Peyer's patch (tissue), 4 donors: ENCODE results near the gene DPM2. TPM values are rescaled to one million over a fixed set of nuclear protein-coding genes. Genes with fewer than 3 reads are reported as not detected.

ENCODE experiments used
- DNase-seq, 3 donors: peaks; one replicate each; pipeline ENCODE4 v3.0.0-alpha.2; 2017 to 2019
- H3K27ac ChIP-seq, 4 donors: fragments of 200-600 bp; sonication (generic); one replicate each; pipeline ENCODE4 v1.5.1; 2016 to 2019
- H3K27me3 ChIP-seq, 2 donors: fragments of 200-600 bp; sonication (generic); one replicate each; pipeline ENCODE4 v1.5.1; 2019
- H3K36me3 ChIP-seq, 3 donors: fragments of 200-600 bp; sonication (generic); one replicate each; pipeline ENCODE4 v1.5.1; 2016 to 2019
- H3K4me1 ChIP-seq, 4 donors: fragments of 200-600 bp; sonication (generic); one replicate each; pipeline ENCODE4 v1.5.1; 2016 to 2019
- H3K4me3 ChIP-seq, 4 donors: fragments of 200-600 bp; sonication (generic); 1 replicate in 3 of 4; 2 replicates in 1 of 4; pipeline ENCODE4 v1.5.1; 2016 to 2019; ENCODE audit warnings: mild to moderate bottlenecking in 1 of 4
- H3K9me3 ChIP-seq, 4 donors: fragments of 200-600 bp; sonication (generic); one replicate each; pipeline ENCODE4 v1.5.1; 2016 to 2019; ENCODE audit warnings: mild to moderate bottlenecking in 1 of 4
- POLR2A ChIP-seq, 2 donors: fragments of 450-650 bp; IDR thresholded peaks; one replicate each; pipeline ENCODE4 v1.5.1; 2017; ENCODE audit warnings: antibody characterized with exemption in 2 of 2, mild to moderate bottlenecking in 2 of 2, moderate library complexity in 2 of 2
- total RNA-seq, 4 donors: library from RNA; depleted of rRNA; stranded (reverse); fragments of >200 nt; gene quantifications; one replicate each; pipeline ENCODE4 v1.1.0, GENCODE V29; 2016
- TF ChIP-seq, protein P1 (sequence below), 6 experiments: fragments of 450-650 bp in 4 of 6; fragments of 200-600 bp in 2 of 6; sonication (generic) in 1 of 6; IDR thresholded peaks; one replicate each; pipeline ENCODE4 v1.5.1; 2017 to 2019; ENCODE audit warnings: antibody characterized with exemption in 6 of 6, mild to moderate bottlenecking in 3 of 6, moderate library complexity in 1 of 6

Gene DPM2
- total RNA-seq, 4 donors from 2014 or later: 20.6 to 27.3 (median 22.1) TPM

DNA sequence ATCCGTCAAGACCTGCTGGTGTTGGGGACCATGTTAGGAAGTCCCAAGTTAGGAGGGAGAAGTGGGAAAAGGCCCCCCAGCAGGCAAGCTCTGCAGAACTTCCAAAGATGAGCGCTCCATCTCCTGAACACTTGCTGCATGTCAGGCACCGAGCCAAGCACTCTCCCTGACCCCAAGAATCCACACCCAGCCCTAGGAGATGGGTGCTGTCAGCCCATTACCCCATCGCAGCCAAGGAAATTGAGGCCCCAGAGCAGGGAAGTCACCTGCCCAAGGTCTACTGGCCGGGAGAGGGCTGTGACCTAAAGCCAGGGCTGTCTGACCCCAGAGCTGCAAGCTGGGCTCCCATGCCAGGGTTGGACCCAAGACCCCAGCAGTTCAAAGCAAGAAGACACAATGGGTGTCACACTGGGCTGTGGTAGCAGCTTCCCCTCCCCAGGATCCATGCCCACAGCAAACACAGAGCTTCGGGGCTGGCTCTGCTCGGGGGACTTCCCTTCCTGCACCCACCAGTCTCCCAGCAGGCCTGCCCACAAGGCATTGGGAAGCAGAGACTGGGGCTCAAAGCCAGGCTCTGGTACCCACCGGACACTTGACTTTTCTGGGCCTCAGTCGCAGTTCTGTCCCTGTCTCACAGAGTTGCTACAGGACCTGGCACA is 29.6 kb upstream of the DPM2 start:
- H3K27ac ChIP-seq: peak overlapping the region; percentile 83 to 99 (median 96)
- H3K27me3 ChIP-seq: no peaks in the 10 kb centered on the region
- TF ChIP-seq, protein P1, sequence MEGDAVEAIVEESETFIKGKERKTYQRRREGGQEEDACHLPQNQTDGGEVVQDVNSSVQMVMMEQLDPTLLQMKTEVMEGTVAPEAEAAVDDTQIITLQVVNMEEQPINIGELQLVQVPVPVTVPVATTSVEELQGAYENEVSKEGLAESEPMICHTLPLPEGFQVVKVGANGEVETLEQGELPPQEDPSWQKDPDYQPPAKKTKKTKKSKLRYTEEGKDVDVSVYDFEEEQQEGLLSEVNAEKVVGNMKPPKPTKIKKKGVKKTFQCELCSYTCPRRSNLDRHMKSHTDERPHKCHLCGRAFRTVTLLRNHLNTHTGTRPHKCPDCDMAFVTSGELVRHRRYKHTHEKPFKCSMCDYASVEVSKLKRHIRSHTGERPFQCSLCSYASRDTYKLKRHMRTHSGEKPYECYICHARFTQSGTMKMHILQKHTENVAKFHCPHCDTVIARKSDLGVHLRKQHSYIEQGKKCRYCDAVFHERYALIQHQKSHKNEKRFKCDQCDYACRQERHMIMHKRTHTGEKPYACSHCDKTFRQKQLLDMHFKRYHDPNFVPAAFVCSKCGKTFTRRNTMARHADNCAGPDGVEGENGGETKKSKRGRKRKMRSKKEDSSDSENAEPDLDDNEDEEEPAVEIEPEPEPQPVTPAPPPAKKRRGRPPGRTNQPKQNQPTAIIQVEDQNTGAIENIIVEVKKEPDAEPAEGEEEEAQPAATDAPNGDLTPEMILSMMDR (IDR thresholded peaks at IDR 0.05): no peak
- TF ChIP-seq POLR2A (IDR thresholded peaks at IDR 0.05): no peak
- H3K9me3 ChIP-seq: no peaks in the 10 kb centered on the region
- no peak overlapping the region for H3K4me3 ChIP-seq
- H3K4me1 ChIP-seq: peaks cover 24 to 98% (median 82%) of the 10 kb centered on the region in 4 donors
- H3K36me3 ChIP-seq: no peaks in the 10 kb centered on the region
- DNase-seq: no peak

DNA sequence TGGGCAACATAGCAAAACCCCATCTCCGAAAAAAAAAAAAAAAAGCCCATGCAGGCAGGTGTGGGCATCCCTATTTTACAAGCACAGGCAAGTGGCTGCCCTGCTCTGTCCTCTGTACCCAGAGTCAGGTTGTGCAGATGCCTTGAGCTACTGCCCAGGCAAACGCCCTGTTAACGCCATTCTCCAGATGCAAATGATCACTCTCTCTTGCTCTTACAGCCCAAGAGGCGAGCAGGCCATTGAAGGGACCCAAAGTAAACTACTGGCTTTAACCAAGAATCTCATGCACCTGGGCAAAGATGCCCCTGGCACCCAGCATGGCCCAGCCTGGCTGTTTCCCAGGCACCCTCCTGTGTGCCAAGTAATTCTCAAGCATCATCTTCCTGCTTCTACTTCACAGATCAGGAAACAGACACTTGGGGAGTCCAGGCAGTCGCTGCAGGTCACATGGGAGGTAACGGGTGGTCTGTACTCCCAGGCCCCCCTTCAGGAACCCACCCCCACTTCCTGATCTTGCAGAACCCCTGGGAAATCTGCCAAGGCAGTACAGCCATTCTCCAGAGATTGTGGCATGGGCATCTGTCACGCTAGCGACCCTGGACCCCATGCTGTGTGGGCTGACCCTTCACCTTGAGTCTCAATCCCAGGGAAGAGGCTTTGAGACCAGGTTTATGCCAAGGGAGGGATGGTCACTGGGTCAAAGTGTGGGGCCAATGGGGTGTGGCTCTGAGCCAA is 28.9 kb upstream of the DPM2 start:
- no peak for TF ChIP-seq POLR2A (IDR thresholded peaks at IDR 0.05)
- TF ChIP-seq, protein P1 (IDR thresholded peaks at IDR 0.05): no peak
- H3K9me3 ChIP-seq: no peaks in the 10 kb centered on the region
- H3K27me3 ChIP-seq: no peaks in the 10 kb centered on the region
- peaks cover 24 to 96% (median 76%) of the 10 kb centered on the region in 4 donors for H3K4me1 ChIP-seq
- no peak for DNase-seq
- no peaks in the 10 kb centered on the region for H3K36me3 ChIP-seq
- H3K27ac ChIP-seq: peak overlapping the region; percentile 83 to 99 (median 96)
- peak overlapping the region in 1 of 4 donors; percentile 6 for H3K4me3 ChIP-seq

DNA sequence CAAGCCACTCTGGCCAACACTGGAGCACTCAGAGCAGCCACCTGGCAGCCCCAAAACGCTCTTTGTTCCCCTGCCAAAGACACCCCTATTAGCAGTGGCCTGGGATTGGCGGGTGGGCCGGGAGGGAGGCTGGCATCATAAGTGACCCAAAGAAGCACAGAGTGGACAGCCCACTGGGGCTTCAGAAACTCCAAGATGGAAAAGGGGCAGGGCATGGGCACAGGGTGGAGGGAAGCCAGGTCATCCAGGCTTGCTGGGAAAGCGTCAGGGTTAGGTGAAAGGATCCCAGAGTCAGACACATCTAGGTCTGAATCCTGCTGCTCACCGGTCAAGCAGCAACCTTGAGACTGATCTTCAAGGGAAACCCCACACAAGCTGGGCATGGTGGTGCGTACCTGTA is 28.3 kb upstream of the DPM2 start:
- Histone ChIP-seq H3K27me3 (no peaks in the 10 kb centered on the region), H3K36me3 (no peaks in the 10 kb centered on the region), H3K9me3 (no peaks in the 10 kb centered on the region), H3K4me1 (peaks cover 24 to 96% (median 70%) of the 10 kb centered on the region in 4 donors), H3K27ac (peak overlapping the region; percentile 83 to 99 (median 96)), H3K4me3 (peak overlapping the region in 2 of 4 donors; percentile 2 to 11)
- no peak for DNase-seq
- TF ChIP-seq, protein P1 (IDR thresholded peaks at IDR 0.05): no peak
- TF ChIP-seq POLR2A (IDR thresholded peaks at IDR 0.05): no peak

DNA sequence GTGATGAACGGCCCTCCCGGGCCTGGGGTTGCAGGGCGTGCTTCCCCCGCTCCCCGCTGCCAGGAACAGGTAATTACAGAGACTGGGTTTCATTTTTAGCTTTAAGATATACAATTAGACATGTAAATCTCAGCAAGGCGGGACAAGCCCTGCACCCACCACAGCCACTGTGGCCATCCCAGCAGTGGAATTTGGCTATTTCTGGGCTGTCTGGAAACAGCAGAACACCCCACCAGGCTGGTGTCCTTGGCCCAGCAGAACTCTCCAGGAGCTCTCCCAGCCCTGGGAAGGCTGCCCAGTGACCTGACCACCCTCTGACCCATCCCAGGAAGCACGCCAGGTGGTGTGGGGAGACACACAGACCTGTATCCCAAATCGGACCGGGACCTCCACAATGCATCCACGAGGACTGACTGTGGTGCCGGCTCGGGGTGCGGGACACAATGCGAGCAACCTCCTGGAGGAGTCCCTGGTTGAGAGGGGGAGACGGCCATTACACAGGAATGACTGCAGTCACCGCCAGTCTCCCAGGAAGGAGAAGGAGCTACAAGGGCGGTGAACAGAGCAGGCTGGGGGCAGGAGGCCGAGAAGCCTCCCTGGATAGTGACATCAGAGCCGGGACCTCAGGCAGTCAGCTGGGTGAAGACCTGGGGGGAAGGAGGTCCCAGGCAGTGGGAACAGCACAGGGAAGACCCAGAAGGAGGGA is 25.9 kb upstream of the DPM2 start:
- peaks cover 19 to 84% (median 58%) of the 10 kb centered on the region in 4 donors for H3K4me1 ChIP-seq
- TF ChIP-seq, protein P1 (IDR thresholded peaks at IDR 0.05): no peak
- no peak for TF ChIP-seq POLR2A (IDR thresholded peaks at IDR 0.05)
- peak overlapping the region in 1 of 4 donors; percentile 3 for H3K4me3 ChIP-seq
- H3K27me3 ChIP-seq: no peaks in the 10 kb centered on the region
- DNase-seq: no peak
- peak overlapping the region; percentile 83 to 99 (median 96) for H3K27ac ChIP-seq
- H3K9me3 ChIP-seq: no peaks in the 10 kb centered on the region
- H3K36me3 ChIP-seq: no peaks in the 10 kb centered on the region

DNA sequence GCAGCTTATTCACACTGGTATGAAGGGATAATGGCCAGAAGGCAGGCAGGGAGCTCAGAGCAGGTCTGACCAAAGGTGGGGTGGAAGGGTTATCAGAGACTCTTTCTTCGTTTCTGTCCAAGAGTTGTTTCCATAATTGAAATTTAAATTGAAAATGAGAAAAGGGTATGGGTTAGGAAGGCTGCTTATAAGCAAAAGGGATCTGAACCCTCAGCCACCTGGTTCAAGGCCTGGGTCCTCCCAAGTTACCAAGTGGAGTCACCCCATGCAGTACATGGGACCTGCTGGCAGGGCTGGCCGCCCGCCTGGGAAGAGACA is 25.3 kb upstream of the DPM2 start:
- Histone ChIP-seq H3K4me3 (peak overlapping the region in 1 of 4 donors; percentile 3), H3K27ac (peak overlapping the region; percentile 83 to 99 (median 96)), H3K4me1 (peaks cover 14 to 78% (median 55%) of the 10 kb centered on the region in 4 donors), H3K9me3 (no peaks in the 10 kb centered on the region), H3K36me3 (no peaks in the 10 kb centered on the region), H3K27me3 (no peaks in the 10 kb centered on the region)
- no peak for DNase-seq
- TF ChIP-seq, protein P1 (IDR thresholded peaks at IDR 0.05): no peak
- no peak for TF ChIP-seq POLR2A (IDR thresholded peaks at IDR 0.05)
